Measurements from ENCODE around the gene SLC7A10. TPM values are rescaled to one million over a fixed set of nuclear protein-coding genes. Genes with fewer than 3 reads are reported as not detected.

The SLC7A10 gene
- polyA plus RNA-seq, 1 donor (not counting 4 experiments of a cell fraction or from before 2014, with no cell fraction given) = not detected

DNA sequence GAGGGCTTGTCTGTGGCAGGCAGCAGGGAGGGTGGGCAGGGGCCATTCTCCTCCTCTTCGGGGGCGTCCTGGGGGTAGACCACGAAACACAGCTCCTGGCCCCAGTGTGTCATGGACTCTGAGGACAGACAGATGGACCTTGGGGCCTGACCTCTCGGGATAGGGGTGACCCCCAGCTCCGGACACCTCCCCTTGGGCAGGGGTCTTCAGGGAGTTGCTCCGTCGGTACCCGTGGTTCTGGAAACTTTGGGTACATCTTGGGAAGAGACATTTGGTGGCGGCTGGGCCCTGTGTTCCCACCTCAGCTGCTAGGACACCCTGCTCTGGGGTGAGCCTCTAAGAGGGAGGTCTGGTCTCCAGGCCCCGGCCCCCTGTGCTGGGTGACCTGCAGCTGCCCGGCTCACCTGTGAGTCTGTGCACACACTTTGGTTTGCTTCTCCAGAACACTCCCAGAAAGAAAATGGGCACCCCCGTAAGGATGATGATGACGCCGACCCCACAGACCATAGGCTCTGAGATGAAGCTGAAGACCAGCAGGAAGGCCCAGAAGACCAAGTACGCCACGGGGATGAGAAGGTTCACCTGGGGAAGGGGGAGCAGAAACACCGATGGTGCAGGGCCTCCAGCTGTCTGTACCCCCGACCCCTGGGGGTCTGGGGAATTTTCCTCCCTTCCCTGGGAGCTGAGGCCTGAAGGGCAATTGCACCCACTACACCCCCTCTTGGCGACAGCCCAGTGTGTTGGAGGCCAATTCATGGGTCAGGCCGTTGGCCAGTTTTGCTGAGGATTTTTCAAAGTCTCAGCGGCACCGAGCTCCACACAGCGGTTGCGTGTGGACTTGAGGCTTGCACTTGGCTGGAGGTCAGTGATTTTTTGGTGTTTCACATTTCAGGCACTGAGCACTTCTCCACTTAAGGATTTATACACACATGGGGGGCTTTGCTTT, 16.5 kb downstream of the SLC7A10 start:
- FAIRE-seq (no peak), DNase-seq (ENCODE audit: low read depth, low spot score) (no peak)
- H3K9me1 ChIP-seq (ENCODE audit: control insufficient read depth, extremely low read depth, insufficient read depth, low read length) = no peaks in the 10 kb centered on the region
- H3K27ac ChIP-seq (ENCODE audit: control insufficient read depth, insufficient read depth, low read length) = no peak overlapping the region
- H3K36me3 ChIP-seq (ENCODE audit: control insufficient read depth in 2 of 2, extremely low read depth in 1 of 2, insufficient read depth in 2 of 2, low read length in 2 of 2) = peaks cover 0 to 3% of the 10 kb centered on the region in 2 experiments
- no peaks in the 10 kb centered on the region for H3K9me3 ChIP-seq (ENCODE audit: control insufficient read depth, low read depth, low read length)
- no peak overlapping the region for H3K4me3 ChIP-seq (ENCODE audit: control insufficient read depth in 2 of 3, extremely low read depth in 1 of 3, insufficient read depth in 2 of 3, low read depth in 1 of 3, low read length in 3 of 3)
- no peaks in the 10 kb centered on the region for H3K79me2 ChIP-seq (ENCODE audit: control insufficient read depth, insufficient read depth, low read length)
- H2AFZ ChIP-seq (ENCODE audit: control insufficient read depth, low read length) = no peak overlapping the region
- H3K27me3 ChIP-seq (ENCODE audit: control insufficient read depth, extremely low read depth, insufficient read depth, low read length) = no peaks in the 10 kb centered on the region
- no peaks in the 10 kb centered on the region for H3K4me1 ChIP-seq (ENCODE audit: control insufficient read depth, extremely low read depth, insufficient read depth, low read length)
- no peaks in the 10 kb centered on the region for H4K20me1 ChIP-seq (ENCODE audit: control insufficient read depth, extremely low read depth, insufficient read depth, low read length)
- no peak overlapping the region for H3K9ac ChIP-seq (ENCODE audit: control insufficient read depth, extremely low read depth, insufficient read depth, low read length)
- H3K4me2 ChIP-seq (ENCODE audit: control insufficient read depth, extremely low read depth, insufficient read depth, low read depth, low read length) = no peak overlapping the region
- dilution Hi-C loops (cut with MboI; ENCODE audit: extremely low pct_ligation_motif_present, low sequenced_read_pairs) = no loop called here
- TF ChIP-seq, protein P1, sequence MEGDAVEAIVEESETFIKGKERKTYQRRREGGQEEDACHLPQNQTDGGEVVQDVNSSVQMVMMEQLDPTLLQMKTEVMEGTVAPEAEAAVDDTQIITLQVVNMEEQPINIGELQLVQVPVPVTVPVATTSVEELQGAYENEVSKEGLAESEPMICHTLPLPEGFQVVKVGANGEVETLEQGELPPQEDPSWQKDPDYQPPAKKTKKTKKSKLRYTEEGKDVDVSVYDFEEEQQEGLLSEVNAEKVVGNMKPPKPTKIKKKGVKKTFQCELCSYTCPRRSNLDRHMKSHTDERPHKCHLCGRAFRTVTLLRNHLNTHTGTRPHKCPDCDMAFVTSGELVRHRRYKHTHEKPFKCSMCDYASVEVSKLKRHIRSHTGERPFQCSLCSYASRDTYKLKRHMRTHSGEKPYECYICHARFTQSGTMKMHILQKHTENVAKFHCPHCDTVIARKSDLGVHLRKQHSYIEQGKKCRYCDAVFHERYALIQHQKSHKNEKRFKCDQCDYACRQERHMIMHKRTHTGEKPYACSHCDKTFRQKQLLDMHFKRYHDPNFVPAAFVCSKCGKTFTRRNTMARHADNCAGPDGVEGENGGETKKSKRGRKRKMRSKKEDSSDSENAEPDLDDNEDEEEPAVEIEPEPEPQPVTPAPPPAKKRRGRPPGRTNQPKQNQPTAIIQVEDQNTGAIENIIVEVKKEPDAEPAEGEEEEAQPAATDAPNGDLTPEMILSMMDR (optimal IDR thresholded peaks at IDR 0.05 in 1 of 3, IDR thresholded peaks at IDR 0.05 in 1 of 3, conservative IDR thresholded peaks at IDR 0.05 in 1 of 3; ENCODE audit: extremely low read depth in 1 of 3, insufficient read depth in 2 of 3, low read length in 3 of 3) = no peak
- no peak for TF ChIP-seq EZH2 (IDR thresholded peaks at IDR 0.05; ENCODE audit: low read length)

DNA sequence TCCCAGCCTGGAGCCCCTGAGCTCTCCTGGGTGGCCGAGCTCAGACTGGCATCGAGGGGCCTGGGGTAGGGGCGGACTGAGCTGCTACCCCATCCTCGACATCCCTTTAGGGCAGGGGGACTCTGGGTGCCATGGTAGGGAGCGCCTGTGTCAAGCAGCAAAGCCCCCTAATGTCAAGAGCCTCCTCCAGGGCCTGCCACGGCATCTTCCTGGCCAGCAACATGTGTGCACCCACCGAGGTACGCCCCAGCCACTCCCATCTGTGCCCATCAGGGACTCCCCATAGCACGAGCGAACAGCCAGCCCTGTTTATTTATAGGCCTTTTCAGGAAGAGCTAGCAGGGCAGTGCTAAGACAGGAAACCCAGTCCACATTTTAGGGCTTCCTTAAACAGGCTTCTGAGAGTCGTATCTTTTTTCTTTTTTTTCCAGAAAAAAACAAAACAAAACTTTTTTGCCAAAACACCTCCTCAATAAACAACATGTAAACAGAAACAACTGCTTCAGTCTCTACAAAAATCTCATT, 17.2 kb downstream of the SLC7A10 start:
- Histone ChIP-seq H3K9me3 (ENCODE audit: control insufficient read depth, low read depth, low read length) (no peaks in the 10 kb centered on the region), H3K27ac (ENCODE audit: control insufficient read depth, insufficient read depth, low read length) (no peak overlapping the region), H3K9ac (ENCODE audit: control insufficient read depth, extremely low read depth, insufficient read depth, low read length) (no peak overlapping the region), H3K4me2 (ENCODE audit: control insufficient read depth, extremely low read depth, insufficient read depth, low read depth, low read length) (no peak overlapping the region), H3K27me3 (ENCODE audit: control insufficient read depth, extremely low read depth, insufficient read depth, low read length) (no peaks in the 10 kb centered on the region), H3K79me2 (ENCODE audit: control insufficient read depth, insufficient read depth, low read length) (no peaks in the 10 kb centered on the region), H3K4me3 (ENCODE audit: control insufficient read depth in 2 of 3, extremely low read depth in 1 of 3, insufficient read depth in 2 of 3, low read depth in 1 of 3, low read length in 3 of 3) (no peak overlapping the region), H3K9me1 (ENCODE audit: control insufficient read depth, extremely low read depth, insufficient read depth, low read length) (no peaks in the 10 kb centered on the region), H3K4me1 (ENCODE audit: control insufficient read depth, extremely low read depth, insufficient read depth, low read length) (no peaks in the 10 kb centered on the region), H4K20me1 (ENCODE audit: control insufficient read depth, extremely low read depth, insufficient read depth, low read length) (no peaks in the 10 kb centered on the region), H3K36me3 (ENCODE audit: control insufficient read depth in 2 of 2, extremely low read depth in 1 of 2, insufficient read depth in 2 of 2, low read length in 2 of 2) (peaks cover 0 to 5% of the 10 kb centered on the region in 2 experiments), H2AFZ (ENCODE audit: control insufficient read depth, low read length) (no peak overlapping the region)
- DNase-seq (ENCODE audit: low read depth, low spot score) = no peak
- TF ChIP-seq, protein P1 (optimal IDR thresholded peaks at IDR 0.05 in 1 of 3, IDR thresholded peaks at IDR 0.05 in 1 of 3, conservative IDR thresholded peaks at IDR 0.05 in 1 of 3; ENCODE audit: extremely low read depth in 1 of 3, insufficient read depth in 2 of 3, low read length in 3 of 3) = no peak
- no peak for TF ChIP-seq EZH2 (IDR thresholded peaks at IDR 0.05; ENCODE audit: low read length)
- dilution Hi-C loops (cut with MboI; ENCODE audit: extremely low pct_ligation_motif_present, low sequenced_read_pairs) = no loop called here
- FAIRE-seq = no peak

Data from keratinocyte (primary cell).